ENCODE measurements around the gene IHH.

The IHH gene

GRCh38 chr2:219022616-219023015, 38.1 kb downstream of the IHH start:
- no peak overlapping the region for H3K27ac ChIP-seq
- DNase-seq (ENCODE audit: low read depth, low spot score), result no peak

DNA sequence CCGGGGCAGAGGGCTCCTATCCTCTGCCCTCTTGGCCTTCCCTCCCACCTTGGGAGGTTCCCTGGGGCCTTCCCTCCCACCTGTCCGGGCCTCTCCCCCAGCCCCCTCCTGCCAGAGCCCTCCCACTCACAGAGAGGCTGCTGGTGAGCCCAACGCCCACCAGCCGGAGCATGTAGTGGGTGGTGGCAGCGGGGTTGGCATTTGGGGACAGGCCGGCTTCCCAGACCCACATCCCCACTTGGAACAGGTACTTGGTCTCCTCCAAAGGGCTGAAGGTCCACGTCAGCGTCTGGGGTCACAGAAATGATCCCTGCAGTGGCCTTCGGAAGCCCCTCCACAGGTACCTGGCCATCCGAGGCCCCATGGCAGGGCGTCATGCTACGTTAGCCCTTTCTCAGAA, 38.7 kb downstream of the IHH start:
- H3K27ac ChIP-seq, result no peak overlapping the region
- DNase-seq (ENCODE audit: low read depth, low spot score), result no peak

GRCh38 chr2:219021591-219021990, 39.1 kb downstream of the IHH start:
- no peak overlapping the region for H3K27ac ChIP-seq
- DNase-seq (ENCODE audit: low read depth, low spot score), result no peak

GRCh38 chr2:219020604-219021365, 39.9 kb downstream of the IHH start:
- no peak overlapping the region for H3K27ac ChIP-seq
- no peak for DNase-seq (ENCODE audit: low read depth, low spot score)

DNA sequence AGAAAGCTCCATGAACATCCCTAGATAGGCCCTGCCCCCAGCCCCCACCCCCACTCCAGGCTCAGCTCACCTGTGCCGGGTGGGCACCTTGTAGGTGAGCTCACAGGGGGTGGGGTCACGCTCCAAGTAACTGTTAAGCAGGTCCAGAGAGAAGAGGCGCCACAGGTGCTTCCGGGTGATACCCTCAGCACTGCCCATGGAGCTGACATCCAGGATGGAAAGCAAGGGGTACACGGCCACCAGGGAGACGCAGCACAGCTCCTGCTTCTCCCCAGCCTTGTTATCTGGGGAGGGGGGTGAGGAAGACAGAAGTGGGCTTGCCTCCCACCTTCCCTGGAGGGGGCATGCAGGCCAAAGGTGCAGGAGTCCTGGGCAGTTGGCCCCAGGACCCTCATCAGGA, 41.3 kb downstream of the IHH start:
- no peak for DNase-seq (ENCODE audit: low read depth, low spot score)
- H3K27ac ChIP-seq, result no peak overlapping the region

- no peak for DNase-seq (ENCODE audit: low read depth, low spot score)
- no peak overlapping the region for H3K27ac ChIP-seq
These were observed 42.0 kb downstream of the IHH start for GRCh38 chr2:219018726-219019125.

GRCh38 chr2:219018286-219018685, 42.4 kb downstream of the IHH start:
- H3K27ac ChIP-seq, result no peak overlapping the region
- DNase-seq (ENCODE audit: low read depth, low spot score), result no peak

DNA sequence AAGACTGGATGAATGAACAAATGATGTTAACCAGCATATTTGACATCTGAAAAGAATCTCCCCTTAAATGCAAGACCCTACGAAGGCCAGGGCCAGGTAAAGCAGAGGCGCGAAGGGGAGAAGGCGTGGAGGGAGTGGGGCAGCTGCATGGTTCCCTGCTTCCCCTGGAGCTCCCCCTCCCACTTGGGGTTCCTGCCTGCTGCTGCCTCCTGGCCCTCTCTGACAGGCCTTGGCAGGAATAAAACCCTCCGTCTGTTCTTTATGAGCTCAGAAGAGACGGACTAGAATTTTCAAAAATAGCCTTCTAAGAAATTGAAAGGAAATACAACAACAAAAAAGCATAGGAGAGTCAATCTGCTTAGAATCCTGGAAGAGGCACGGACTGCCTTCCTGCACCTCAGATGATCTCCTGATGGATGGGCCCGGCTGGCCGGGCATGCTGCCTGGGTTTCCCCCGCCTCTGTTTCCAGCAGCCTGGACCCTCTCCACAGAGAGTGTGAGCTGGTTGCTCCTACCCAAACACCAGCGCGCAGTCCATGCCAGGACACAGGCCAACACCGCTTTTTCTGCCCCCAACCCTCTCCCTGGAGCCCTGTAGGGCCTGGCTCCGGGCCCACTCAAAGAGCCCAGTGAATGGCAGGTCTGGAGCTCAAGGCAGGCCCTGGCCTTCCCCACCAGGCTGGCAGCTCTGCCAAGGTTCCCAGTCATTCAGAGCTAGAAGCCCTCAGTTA, 43.4 kb downstream of the IHH start:
- no peak overlapping the region for H3K27ac ChIP-seq
- DNase-seq (ENCODE audit: low read depth, low spot score), result no peak

DNA sequence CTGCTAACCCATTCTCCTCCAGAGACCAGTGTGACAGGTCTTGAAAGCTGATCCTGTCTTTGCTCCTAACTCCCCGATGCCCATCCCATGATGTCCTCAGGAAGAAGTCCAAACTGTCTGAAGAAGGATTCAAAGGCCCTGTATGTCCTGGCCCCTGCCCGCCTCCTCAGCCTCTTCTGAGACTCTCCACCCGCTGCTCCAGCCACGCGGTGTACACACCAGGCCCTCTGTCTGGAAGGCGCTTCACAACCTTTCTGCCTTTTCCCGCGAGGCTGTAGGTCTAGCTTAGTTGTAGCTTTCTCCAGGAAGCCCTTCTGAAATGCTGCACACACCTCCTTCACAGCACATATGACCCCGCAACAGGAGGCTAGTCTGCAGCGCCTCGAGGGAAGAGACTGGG, 44.0 kb downstream of the IHH start:
- no peak overlapping the region for H3K27ac ChIP-seq
- no peak for DNase-seq (ENCODE audit: low read depth, low spot score)

DNA sequence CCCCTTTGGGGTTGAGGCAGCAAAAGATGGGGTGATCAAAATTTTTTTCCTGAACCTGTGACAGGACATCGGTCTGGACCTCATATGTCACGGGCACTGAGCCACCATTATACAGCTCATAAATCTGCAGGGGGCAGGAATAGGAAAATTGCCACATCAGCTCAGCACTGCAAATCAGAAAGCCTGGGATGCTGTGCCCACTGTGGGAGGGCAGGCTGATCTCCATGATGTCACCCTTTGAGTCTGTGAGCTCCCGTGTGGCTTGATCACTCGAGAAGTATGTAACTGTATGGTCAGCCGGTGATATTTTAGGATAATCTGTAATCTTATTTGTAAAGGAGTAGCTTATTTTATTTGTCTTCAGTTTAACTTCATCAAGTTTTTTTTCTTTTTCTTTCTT, 49.8 kb downstream of the IHH start:
- H3K27ac ChIP-seq, result no peak overlapping the region
- DNase-seq (ENCODE audit: low read depth, low spot score), result no peak

GRCh38 chr2:219010162-219010756, 50.5 kb downstream of the IHH start:
- no peak for DNase-seq (ENCODE audit: low read depth, low spot score)
- H3K27ac ChIP-seq, result no peak overlapping the region

- no peak for DNase-seq (ENCODE audit: low read depth, low spot score)
- H3K27ac ChIP-seq, result no peak overlapping the region
These were observed 51.4 kb downstream of the IHH start for GRCh38 chr2:219009294-219009693.

All from epithelial cell of prostate (primary cell).